Hematopoietic multipotent progenitor cell treated with erythropoietin and hydrocortisone succinate and interleukin-3 and kit ligand, for 8 days (in vitro differentiated cells): ENCODE data around the gene ARHGAP21.
"Not testable (repeated sequence)": the region's sequence is repeated elsewhere in the genome, so short reads cannot be mapped to it uniquely, and the experiment has no call there.

ENCODE experiments used
- DNase-seq: peaks from one replicate; pipeline ENCODE4 v3.0.0-alpha.2; 2015

The ARHGAP21 gene

DNA sequence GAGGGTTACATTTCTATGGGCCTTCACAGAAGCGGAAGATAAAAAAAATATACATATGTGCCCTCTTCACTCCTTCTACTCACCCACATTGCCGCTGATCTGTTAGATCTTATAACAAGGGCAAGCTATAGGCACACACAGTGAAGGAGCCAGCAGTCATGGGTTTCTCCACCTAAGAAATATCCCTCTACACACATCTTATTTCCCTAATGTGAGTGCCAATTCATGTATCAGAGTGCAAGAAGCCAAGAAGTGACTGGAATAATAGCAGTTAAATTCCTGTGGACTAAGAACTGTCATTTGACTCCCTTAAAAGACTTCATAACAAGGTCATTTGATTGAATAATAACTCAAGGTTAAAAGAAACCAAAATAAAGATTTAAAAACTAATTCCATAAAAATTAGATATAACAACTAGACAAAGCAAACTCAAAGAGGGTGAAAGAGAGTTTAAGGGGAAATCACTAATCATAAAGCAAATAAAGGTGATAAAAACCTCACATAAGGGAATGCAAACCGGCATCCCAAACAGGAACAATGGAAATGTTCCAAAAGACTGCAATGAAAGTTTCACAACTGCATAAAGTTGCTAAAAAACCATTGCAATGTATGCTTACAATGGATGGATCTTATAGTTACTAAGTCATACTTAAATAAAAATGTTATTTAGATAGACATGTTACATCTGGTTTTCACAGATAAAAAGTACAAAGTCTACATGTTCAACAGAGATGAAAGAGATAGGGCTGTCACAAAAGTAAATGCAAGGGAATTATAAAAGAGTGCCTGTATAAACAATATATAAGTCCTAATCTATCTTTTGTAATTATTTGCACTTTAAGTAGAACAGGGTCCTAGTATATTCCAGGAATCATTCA is 42.8 kb downstream of the ARHGAP21 start:
- DNase-seq: peak; percentile 66

DNA sequence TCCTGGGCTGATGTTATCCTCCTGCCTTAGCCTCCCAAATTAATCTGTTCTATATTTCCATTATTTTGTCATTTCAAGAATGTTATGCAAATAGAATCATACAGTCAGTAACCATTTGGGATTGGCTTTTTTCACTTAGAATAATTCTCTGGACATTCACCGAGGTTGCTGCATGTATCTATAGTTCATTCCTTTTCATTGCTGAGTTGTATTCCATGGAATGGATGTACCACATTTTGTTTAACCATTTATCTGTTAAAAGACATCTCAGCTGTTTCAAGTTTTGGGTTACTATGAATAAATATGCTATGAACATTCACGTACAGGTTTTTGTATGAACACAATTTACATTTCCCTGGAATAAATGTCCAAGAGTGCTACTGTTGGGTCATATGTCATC is 44.9 kb downstream of the ARHGAP21 start:
- no peak for DNase-seq

- DNase-seq: no peak
Measured at GRCh38 chr10:24674892-24675632, 48.6 kb downstream of the ARHGAP21 start.

DNA sequence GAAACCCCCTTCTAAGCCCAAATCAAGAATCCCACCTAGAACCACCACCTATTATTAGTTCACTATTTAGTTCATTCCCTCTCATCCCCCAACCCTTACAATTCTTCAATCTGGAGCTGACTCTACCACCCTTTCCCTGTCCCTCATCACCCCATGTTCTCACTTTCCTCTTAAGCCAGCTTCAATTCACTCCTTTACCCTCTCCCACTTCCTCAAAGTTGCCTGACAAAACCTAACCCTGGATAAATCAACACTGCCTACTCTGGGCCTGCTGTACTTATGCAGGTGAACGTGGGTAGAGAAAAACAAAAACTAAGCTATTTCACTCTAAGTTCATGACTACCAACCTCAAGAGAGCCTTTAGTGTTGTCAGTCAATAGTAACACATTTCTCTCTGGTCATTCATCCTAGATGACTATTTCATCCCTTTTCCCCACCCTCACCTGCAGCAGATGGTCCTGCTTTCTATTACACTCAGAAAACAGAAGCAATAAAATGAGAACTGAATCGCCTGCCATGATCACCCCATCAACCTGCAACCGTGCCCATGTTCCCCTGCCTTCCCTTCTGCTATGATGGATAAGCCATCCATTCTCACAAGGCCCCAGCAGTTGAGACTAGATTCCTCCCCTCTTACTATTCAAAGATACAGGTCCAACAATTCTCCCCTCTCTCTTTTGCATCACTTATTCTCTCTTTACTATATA is 52.6 kb downstream of the ARHGAP21 start:
- DNase-seq: no peak

GRCh38 chr10:24669285-24669852 is 54.3 kb downstream of the ARHGAP21 start:
- peak; percentile 76 for DNase-seq

GRCh38 chr10:24668247-24668646 is 55.4 kb downstream of the ARHGAP21 start:
- DNase-seq: no peak

- no peak for DNase-seq
Measured at GRCh38 chr10:24664991-24665390, 58.7 kb downstream of the ARHGAP21 start.

DNA sequence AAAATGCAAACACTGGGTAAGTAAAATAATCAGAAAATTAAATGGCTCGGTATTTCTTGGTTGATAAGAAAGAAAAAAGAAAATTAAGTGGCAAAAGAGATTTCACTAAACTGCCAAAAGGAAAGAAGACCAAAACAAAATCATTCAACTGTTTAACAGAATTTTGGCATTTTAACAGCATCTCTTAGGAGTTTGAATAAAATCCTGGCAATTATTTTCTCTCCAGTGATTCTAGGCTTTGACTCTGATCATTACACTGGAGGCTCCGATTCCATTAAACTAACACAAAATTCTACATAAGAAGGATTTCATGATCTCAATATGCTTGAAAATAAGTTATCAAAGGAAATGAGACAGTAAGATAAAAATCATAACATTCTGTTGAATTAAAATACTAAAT is 62.3 kb downstream of the ARHGAP21 start:
- DNase-seq: no peak

DNA sequence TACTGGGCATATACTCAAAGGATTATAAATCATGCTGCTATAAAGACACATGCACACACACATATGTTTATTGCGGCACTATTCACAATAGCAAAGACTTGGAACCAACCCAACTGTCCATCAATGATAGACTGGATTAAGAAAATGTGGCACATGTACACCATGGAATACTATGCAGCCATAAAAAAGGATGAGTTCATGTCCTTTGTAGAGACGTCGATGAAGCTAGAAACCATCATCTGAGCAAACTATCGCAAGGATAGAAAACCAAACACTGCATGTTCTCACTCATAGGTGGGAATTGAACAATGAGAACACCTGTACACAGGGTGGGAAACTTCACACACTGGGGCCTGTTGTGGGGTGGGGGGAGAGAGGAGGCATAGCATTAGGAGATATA is 65.4 kb downstream of the ARHGAP21 start:
- DNase-seq: not testable (repeated sequence)

GRCh38 chr10:24656326-24656725 is 67.4 kb downstream of the ARHGAP21 start:
- not testable (repeated sequence) for DNase-seq

GRCh38 chr10:24652381-24652957 is 71.2 kb downstream of the ARHGAP21 start:
- DNase-seq: no peak

DNA sequence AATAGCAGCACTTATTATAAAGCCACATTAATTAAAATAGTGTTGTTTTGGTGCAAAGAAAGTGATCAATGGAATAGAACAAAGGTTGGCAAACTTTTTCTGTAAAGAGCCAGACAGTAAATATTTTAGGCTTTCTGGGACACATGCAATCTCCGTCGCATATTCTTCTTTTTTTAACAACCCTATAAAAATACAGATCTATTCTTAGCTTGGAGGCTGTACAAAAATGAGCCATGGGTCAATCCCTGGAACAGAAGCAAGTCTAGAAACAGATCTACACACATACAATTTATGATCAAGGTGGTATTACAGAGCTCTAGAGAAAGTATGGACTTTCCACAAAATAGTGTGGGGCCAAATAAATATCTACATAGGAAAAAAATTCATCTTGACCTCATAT is 71.8 kb downstream of the ARHGAP21 start:
- DNase-seq: no peak

GRCh38 chr10:24650669-24651391 is 72.9 kb downstream of the ARHGAP21 start:
- no peak for DNase-seq

GRCh38 chr10:24645784-24646183 is 77.9 kb downstream of the ARHGAP21 start:
- no peak for DNase-seq

DNA sequence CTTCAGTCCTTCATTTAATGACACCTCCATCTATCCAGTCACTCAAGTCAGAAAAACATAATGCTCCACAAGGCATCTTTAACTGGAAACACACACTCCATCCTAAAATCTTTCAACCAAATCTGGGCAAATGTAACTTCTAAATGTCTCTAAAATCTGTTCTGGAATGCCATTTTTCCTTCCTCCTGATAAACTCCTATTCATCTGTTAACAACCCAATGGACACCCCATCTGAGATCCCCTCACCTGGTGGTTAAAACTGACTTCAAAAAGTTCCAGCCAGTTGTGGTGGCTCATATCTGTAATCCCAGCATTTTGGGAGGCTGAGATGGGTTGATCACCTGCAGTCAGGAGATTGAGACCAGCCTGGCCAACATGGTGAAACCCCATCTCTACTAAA is 78.7 kb downstream of the ARHGAP21 start:
- no peak for DNase-seq

GRCh38 chr10:24643679-24644209 is 79.9 kb downstream of the ARHGAP21 start:
- DNase-seq: no peak

GRCh38 chr10:24642921-24643678 is 80.6 kb downstream of the ARHGAP21 start:
- peak; percentile 80 for DNase-seq

DNA sequence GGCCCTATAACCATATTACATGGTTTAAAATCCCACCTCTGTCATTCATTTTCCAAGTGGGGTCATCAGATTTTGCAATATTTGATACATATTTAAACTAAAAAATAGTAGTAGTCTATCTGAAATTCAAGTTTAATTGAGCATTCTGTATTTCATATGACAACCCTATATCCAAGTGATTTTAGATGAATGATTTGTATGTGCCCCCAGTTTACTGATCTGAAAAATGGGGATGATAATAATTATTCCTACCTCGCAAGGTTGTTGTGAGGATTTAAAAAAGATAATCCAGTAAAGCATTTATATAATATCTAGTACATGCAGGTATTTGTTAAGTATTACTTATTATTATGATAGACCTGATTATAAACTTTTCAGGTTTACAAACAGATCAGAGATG is 84.6 kb downstream of the ARHGAP21 start:
- DNase-seq: no peak

DNA sequence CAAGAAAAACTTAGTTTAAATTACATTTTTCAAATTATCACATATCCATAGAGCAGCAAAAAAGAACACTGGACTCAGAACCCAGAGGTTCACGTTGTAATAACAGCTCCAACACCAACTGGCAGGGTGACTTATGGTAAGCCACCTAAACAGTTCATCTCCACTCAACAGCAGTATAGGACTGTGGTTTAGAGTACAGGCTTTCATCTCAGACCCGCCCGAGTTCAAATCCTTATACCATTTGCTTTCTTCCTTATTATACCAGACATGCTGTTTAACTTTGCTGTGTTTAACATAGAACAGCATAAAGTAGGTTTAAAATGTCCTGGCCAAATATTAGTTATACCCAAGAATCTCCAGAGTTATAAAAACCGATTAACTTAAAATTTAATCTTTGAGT is 97.9 kb downstream of the ARHGAP21 start:
- DNase-seq: peak; percentile 17

DNA sequence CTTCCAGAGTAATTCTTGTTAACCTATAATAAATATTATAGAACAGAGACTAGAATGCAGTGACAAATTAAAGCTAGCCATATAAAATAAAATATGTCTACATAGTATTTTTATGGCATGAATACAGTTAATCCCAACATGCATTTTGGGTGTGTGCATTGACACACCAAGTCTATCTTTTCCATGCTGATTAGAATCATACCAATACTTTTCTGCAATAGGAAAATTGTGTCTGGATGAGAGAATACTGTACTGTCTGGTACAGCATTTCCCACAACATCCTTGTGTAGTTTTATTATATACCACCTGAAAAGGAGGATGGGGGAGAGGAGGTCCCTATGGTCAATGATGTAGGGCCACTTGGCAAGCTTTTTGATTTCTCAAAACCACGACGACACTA is 100.3 kb downstream of the ARHGAP21 start:
- DNase-seq: no peak

GRCh38 chr10:24622781-24623301 is 100.8 kb downstream of the ARHGAP21 start:
- DNase-seq: no peak
